Head of caudate nucleus (tissue), 42 donors: Measurements from ENCODE around the gene CCDC190.

Source experiments
- DNase-seq, 42 donors: peaks; one replicate each; pipeline versions ENCODE4 v3.0.0 to v3.0.0-alpha.2; 2020 to 2021; ENCODE audit warnings: mixed read lengths in 7 of 42
- intact Hi-C: fragments of 100-400 bp; cut with DNase I; formaldehyde crosslinking; loops from one replicate; pipeline ENCODE4 v1.15.0; 2022

Gene CCDC190

GRCh38 chr1:162861101-162861500 is at the start of gene CCDC190:
TSS of gene CCDC190 (minus strand) at chr1:162861175. CDS start at chr1:162859646, 1,529 bp downstream.
- intact Hi-C loops: no loop called here

GRCh38 chr1:162910161-162910560 is 49.2 kb upstream of the CCDC190 start:
- intact Hi-C loops: no loop called here
- no peak for DNase-seq

More at GRCh38 chr1:162861101-162861500, at the start of gene CCDC190:
- DNase-seq: peak in 14 of 42 donors; percentile 4 to 44 (median 20)

- intact Hi-C loops: no loop called here
- DNase-seq: no peak
Measured at GRCh38 chr1:162908780-162909179, 47.8 kb upstream of the CCDC190 start.

GRCh38 chr1:162908236-162908635 is 47.3 kb upstream of the CCDC190 start:
- intact Hi-C loops: no loop called here
- DNase-seq: no peak

GRCh38 chr1:162906485-162906884 is 45.5 kb upstream of the CCDC190 start:
- intact Hi-C loops: no loop called here
- DNase-seq: no peak

GRCh38 chr1:162905174-162906158 is 44.5 kb upstream of the CCDC190 start:
- no peak for DNase-seq
- intact Hi-C loops: no loop called here

- no peak for DNase-seq
- intact Hi-C loops: no loop called here
Measured at GRCh38 chr1:162904579-162904978, 43.6 kb upstream of the CCDC190 start.

- intact Hi-C loops: no loop called here
- no peak for DNase-seq
Measured at GRCh38 chr1:162904023-162904422, 43.0 kb upstream of the CCDC190 start.

GRCh38 chr1:162903246-162903645 is 42.3 kb upstream of the CCDC190 start:
- intact Hi-C loops: no loop called here
- DNase-seq: no peak

- DNase-seq: no peak
- intact Hi-C loops: no loop called here
Measured at GRCh38 chr1:162902416-162902815, 41.4 kb upstream of the CCDC190 start.

GRCh38 chr1:162901243-162901642 is 40.3 kb upstream of the CCDC190 start:
- intact Hi-C loops: no loop called here
- no peak for DNase-seq

- DNase-seq: no peak
- intact Hi-C loops: no loop called here
Measured at GRCh38 chr1:162899422-162900146, 38.6 kb upstream of the CCDC190 start.

GRCh38 chr1:162893612-162893908 is 32.6 kb upstream of the CCDC190 start:
- intact Hi-C loops: no loop called here
- no peak for DNase-seq

GRCh38 chr1:162892906-162893611 is 32.1 kb upstream of the CCDC190 start:
- DNase-seq: no peak
- intact Hi-C loops: no loop called here

GRCh38 chr1:162889989-162890388 is 29.0 kb upstream of the CCDC190 start:
- DNase-seq: no peak
- intact Hi-C loops: no loop called here

- no peak for DNase-seq
- intact Hi-C loops: no loop called here
Measured at GRCh38 chr1:162886705-162887104, 25.7 kb upstream of the CCDC190 start.

GRCh38 chr1:162885265-162885664 is 24.3 kb upstream of the CCDC190 start:
- no peak for DNase-seq
- intact Hi-C loops: no loop called here

GRCh38 chr1:162884831-162885230 is 23.9 kb upstream of the CCDC190 start:
- DNase-seq: no peak
- intact Hi-C loops: no loop called here

GRCh38 chr1:162882248-162882674 is 21.3 kb upstream of the CCDC190 start:
- intact Hi-C loops: no loop called here
- peak in 1 of 42 donors; percentile 8 for DNase-seq

- intact Hi-C loops: no loop called here
- no peak for DNase-seq
Measured at GRCh38 chr1:162881590-162881989, 20.6 kb upstream of the CCDC190 start.
